Measurements from ENCODE around the gene JAK1.

Gene JAK1

GRCh38 chr1:64960731-64961130 is 5.6 kb downstream of the JAK1 start:
- no peak for DNase-seq (ENCODE audit: low read depth, low spot score)
- no peak for TF ChIP-seq CTCF (IDR thresholded peaks at IDR 0.05; ENCODE audit: low read depth, low read length)
- in situ Hi-C loops (cut with HindIII; ENCODE audit: low sequenced_read_pairs): no loop called here
- no peak overlapping the region for H3K4me3 ChIP-seq (ENCODE audit: low read depth, low read length)

GRCh38 chr1:64959986-64960385 is 6.4 kb downstream of the JAK1 start:
- no peak for DNase-seq (ENCODE audit: low read depth, low spot score)
- TF ChIP-seq CTCF (IDR thresholded peaks at IDR 0.05; ENCODE audit: low read depth, low read length): no peak
- in situ Hi-C loops (cut with HindIII; ENCODE audit: low sequenced_read_pairs): no loop called here

GRCh38 chr1:64956733-64957441 is 9.5 kb downstream of the JAK1 start:
- H3K4me3 ChIP-seq (ENCODE audit: low read depth, low read length): no peak overlapping the region
- no peak for DNase-seq (ENCODE audit: low read depth, low spot score)
- in situ Hi-C loops (cut with HindIII; ENCODE audit: low sequenced_read_pairs): no loop called here
- TF ChIP-seq CTCF (IDR thresholded peaks at IDR 0.05; ENCODE audit: low read depth, low read length): no peak

More at GRCh38 chr1:64959986-64960385, 6.4 kb downstream of the JAK1 start:
- H3K4me3 ChIP-seq (ENCODE audit: low read depth, low read length): no peak overlapping the region

GRCh38 chr1:64956010-64956640 is 10.2 kb downstream of the JAK1 start:
- no peak for DNase-seq (ENCODE audit: low read depth, low spot score)
- TF ChIP-seq CTCF (IDR thresholded peaks at IDR 0.05; ENCODE audit: low read depth, low read length): no peak
- H3K4me3 ChIP-seq (ENCODE audit: low read depth, low read length): no peak overlapping the region
- in situ Hi-C loops (cut with HindIII; ENCODE audit: low sequenced_read_pairs): no loop called here

GRCh38 chr1:64955097-64956009 is 11.0 kb downstream of the JAK1 start:
- DNase-seq (ENCODE audit: low read depth, low spot score): no peak
- no peak overlapping the region for H3K4me3 ChIP-seq (ENCODE audit: low read depth, low read length)
- in situ Hi-C loops (cut with HindIII; ENCODE audit: low sequenced_read_pairs): no loop called here
- no peak for TF ChIP-seq CTCF (IDR thresholded peaks at IDR 0.05; ENCODE audit: low read depth, low read length)

GRCh38 chr1:64953241-64953640 is 13.1 kb downstream of the JAK1 start:
- DNase-seq (ENCODE audit: low read depth, low spot score): no peak
- no peak overlapping the region for H3K4me3 ChIP-seq (ENCODE audit: low read depth, low read length)
- in situ Hi-C loops (cut with HindIII; ENCODE audit: low sequenced_read_pairs): no loop called here
- no peak for TF ChIP-seq CTCF (IDR thresholded peaks at IDR 0.05; ENCODE audit: low read depth, low read length)
